Measurements from ENCODE around the gene SNAP25. TPM values are rescaled to one million over a fixed set of nuclear protein-coding genes. Genes with fewer than 3 reads are reported as not detected.
A peak's percentile ranks its signal among the peaks of the same experiment; 100 is the strongest.

SNAP25 gene
- total and polyA plus RNA-seq, 9 of the 15 experiments (the other 6 are each of a cell fraction or from before 2014, with no cell fraction given) = 0.07 TPM; not detected in 8

GRCh38 chr20:10219452-10219791 lies 792 bp downstream of the SNAP25 start (continued):
- no peak for TF ChIP-seq RREB1 (CRISPR knock-in tag; IDR thresholded peaks at IDR 0.05)
- peak; percentile 82 for TF ChIP-seq ZBTB40 (IDR thresholded peaks at IDR 0.05)
- peak; percentile 71 for TF ChIP-seq ZBTB40 (CRISPR knock-in tag; IDR thresholded peaks at IDR 0.05)
- TF ChIP-seq HMGN3 (IDR thresholded peaks at IDR 0.05; ENCODE audit: borderline replicate concordance, extremely low read depth, insufficient read length, low read depth, low read length) = no peak
- TF ChIP-seq ETS2 (tag; IDR thresholded peaks at IDR 0.05; ENCODE audit: borderline replicate concordance, poor library complexity, severe bottlenecking) = no peak
- TF ChIP-seq CBX2 (IDR thresholded peaks at IDR 0.05; ENCODE audit: insufficient read depth, low read length, poor library complexity, severe bottlenecking) = no peak
- no peak for TF ChIP-seq SIRT6 (IDR thresholded peaks at IDR 0.05; ENCODE audit: low read depth, low read length)
- peak; percentile 95 for TF ChIP-seq MIER1 (IDR thresholded peaks at IDR 0.05; ENCODE audit: low read depth)
- TF ChIP-seq RB1 (IDR thresholded peaks at IDR 0.05; ENCODE audit: low read depth) = peak; percentile 89; the same call in 1 of the 2 replicates
- TF ChIP-seq CSDE1 (IDR thresholded peaks at IDR 0.05) = no peak
- no peak for TF ChIP-seq CGGBP1 (CRISPR knock-in tag; IDR thresholded peaks at IDR 0.05)
- TF ChIP-seq NCOR1 (IDR thresholded peaks at IDR 0.05) = no peak
- TF ChIP-seq U2AF1 (optimal IDR thresholded peaks at IDR 0.05; ENCODE audit: low read depth, low read length) = no peak
- peak; percentile 16 to 85; a peak in 2 of 4 replicates for TF ChIP-seq TEAD1 (CRISPR knock-in tag; IDR thresholded peaks at IDR 0.05)
